ENCODE results near the gene COBL. TPM values are rescaled to one million over a fixed set of nuclear protein-coding genes. Genes with fewer than 3 reads are reported as not detected.

COBL gene
- total RNA-seq, 1 experiment from 2014 or later, result 0.39 TPM

- POLR2A ChIA-PET, result interaction anchor here (0.6 kb wide), 1 partner anchor 829 kb away, joined by 4 read pairs; no protein-coding TSS in a partner anchor
- Histone ChIP-seq H3K27ac (ENCODE audit: low read length) (no peak overlapping the region), H3K27me3 (ENCODE audit: control insufficient read depth, insufficient read depth, low read length) (peaks cover 16% of the 10 kb centered on the region), H3K4me3 (ENCODE audit: low read depth in 2 of 2, low read length in 2 of 2) (no peak overlapping the region), H3K9me3 (ENCODE audit: control insufficient read depth, insufficient read depth, low read depth, low read length) (no peaks in the 10 kb centered on the region), H3K36me3 (ENCODE audit: control insufficient read depth, insufficient read depth, low read length) (no peaks in the 10 kb centered on the region), H3K4me1 (ENCODE audit: control insufficient read depth, insufficient read depth, low read length) (no peaks in the 10 kb centered on the region)
- BruUV-seq (replicated peaks), result no TSS peak
- TF ChIP-seq, protein P1, sequence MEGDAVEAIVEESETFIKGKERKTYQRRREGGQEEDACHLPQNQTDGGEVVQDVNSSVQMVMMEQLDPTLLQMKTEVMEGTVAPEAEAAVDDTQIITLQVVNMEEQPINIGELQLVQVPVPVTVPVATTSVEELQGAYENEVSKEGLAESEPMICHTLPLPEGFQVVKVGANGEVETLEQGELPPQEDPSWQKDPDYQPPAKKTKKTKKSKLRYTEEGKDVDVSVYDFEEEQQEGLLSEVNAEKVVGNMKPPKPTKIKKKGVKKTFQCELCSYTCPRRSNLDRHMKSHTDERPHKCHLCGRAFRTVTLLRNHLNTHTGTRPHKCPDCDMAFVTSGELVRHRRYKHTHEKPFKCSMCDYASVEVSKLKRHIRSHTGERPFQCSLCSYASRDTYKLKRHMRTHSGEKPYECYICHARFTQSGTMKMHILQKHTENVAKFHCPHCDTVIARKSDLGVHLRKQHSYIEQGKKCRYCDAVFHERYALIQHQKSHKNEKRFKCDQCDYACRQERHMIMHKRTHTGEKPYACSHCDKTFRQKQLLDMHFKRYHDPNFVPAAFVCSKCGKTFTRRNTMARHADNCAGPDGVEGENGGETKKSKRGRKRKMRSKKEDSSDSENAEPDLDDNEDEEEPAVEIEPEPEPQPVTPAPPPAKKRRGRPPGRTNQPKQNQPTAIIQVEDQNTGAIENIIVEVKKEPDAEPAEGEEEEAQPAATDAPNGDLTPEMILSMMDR (IDR thresholded peaks at IDR 0.05), result no peak
- TF ChIP-seq SIN3A (IDR thresholded peaks at IDR 0.05; ENCODE audit: borderline replicate concordance, insufficient read depth, low read depth, low read length) (no peak), POLR2AphosphoS5 (IDR thresholded peaks at IDR 0.05; ENCODE audit: low read depth, low read length) (no peak), TCF7L2 (IDR thresholded peaks at IDR 0.05; ENCODE audit: low read depth, low read length) (no peak)
- TF ChIP-seq, protein P2, sequence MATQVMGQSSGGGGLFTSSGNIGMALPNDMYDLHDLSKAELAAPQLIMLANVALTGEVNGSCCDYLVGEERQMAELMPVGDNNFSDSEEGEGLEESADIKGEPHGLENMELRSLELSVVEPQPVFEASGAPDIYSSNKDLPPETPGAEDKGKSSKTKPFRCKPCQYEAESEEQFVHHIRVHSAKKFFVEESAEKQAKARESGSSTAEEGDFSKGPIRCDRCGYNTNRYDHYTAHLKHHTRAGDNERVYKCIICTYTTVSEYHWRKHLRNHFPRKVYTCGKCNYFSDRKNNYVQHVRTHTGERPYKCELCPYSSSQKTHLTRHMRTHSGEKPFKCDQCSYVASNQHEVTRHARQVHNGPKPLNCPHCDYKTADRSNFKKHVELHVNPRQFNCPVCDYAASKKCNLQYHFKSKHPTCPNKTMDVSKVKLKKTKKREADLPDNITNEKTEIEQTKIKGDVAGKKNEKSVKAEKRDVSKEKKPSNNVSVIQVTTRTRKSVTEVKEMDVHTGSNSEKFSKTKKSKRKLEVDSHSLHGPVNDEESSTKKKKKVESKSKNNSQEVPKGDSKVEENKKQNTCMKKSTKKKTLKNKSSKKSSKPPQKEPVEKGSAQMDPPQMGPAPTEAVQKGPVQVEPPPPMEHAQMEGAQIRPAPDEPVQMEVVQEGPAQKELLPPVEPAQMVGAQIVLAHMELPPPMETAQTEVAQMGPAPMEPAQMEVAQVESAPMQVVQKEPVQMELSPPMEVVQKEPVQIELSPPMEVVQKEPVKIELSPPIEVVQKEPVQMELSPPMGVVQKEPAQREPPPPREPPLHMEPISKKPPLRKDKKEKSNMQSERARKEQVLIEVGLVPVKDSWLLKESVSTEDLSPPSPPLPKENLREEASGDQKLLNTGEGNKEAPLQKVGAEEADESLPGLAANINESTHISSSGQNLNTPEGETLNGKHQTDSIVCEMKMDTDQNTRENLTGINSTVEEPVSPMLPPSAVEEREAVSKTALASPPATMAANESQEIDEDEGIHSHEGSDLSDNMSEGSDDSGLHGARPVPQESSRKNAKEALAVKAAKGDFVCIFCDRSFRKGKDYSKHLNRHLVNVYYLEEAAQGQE (IDR thresholded peaks at IDR 0.05; ENCODE audit: insufficient read depth in 1 of 2, low read depth in 2 of 2, low read length in 1 of 2), result no peak
- DNase-seq (ENCODE audit: low read depth, low spot score) (no peak), ATAC-seq (no peak)
- intact Hi-C loops (cut with micrococcal nuclease; ENCODE audit: unreplicated experiment), result no loop called here
- CTCF ChIA-PET, result no interaction called here
- in situ Hi-C loops (cut with HindIII; ENCODE audit: low pct_unique_long_range_greater_than_20kb, low sequenced_read_pairs), result no loop called here
Measured at GRCh38 chr7:51346126-51346525, 29.5 kb upstream of the COBL start.

GRCh38 chr7:51344406-51345138, 28.0 kb upstream of the COBL start:
- Histone ChIP-seq H3K27ac (ENCODE audit: low read length) (no peak overlapping the region), H3K9me3 (ENCODE audit: control insufficient read depth, insufficient read depth, low read depth, low read length) (no peaks in the 10 kb centered on the region), H3K4me3 (ENCODE audit: low read depth in 2 of 2, low read length in 2 of 2) (no peak overlapping the region), H3K36me3 (ENCODE audit: control insufficient read depth, insufficient read depth, low read length) (no peaks in the 10 kb centered on the region), H3K27me3 (ENCODE audit: control insufficient read depth, insufficient read depth, low read length) (peaks cover 16% of the 10 kb centered on the region), H3K4me1 (ENCODE audit: control insufficient read depth, insufficient read depth, low read length) (no peaks in the 10 kb centered on the region)
- ATAC-seq (no peak), DNase-seq (ENCODE audit: low read depth, low spot score) (no peak)
- CTCF ChIA-PET, result no interaction called here
- no TSS peak for BruUV-seq (replicated peaks)
- in situ Hi-C loops (cut with HindIII; ENCODE audit: low pct_unique_long_range_greater_than_20kb, low sequenced_read_pairs) (no loop called here), intact Hi-C loops (cut with micrococcal nuclease; ENCODE audit: unreplicated experiment) (no loop called here)
- POLR2A ChIA-PET, result no interaction called here
- TF ChIP-seq, protein P1 (IDR thresholded peaks at IDR 0.05), result no peak; the same call in 1 of the 2 replicates
- TF ChIP-seq, protein P2 (IDR thresholded peaks at IDR 0.05; ENCODE audit: insufficient read depth in 1 of 2, low read depth in 2 of 2, low read length in 1 of 2), result no peak
- no peak for TF ChIP-seq POLR2AphosphoS5 (IDR thresholded peaks at IDR 0.05; ENCODE audit: low read depth, low read length)
- no peak for TF ChIP-seq TCF7L2 (IDR thresholded peaks at IDR 0.05; ENCODE audit: low read depth, low read length)
- TF ChIP-seq SIN3A (IDR thresholded peaks at IDR 0.05; ENCODE audit: borderline replicate concordance, insufficient read depth, low read depth, low read length), result no peak
